Gastrocnemius medialis (tissue), 4 donors: ENCODE data around the gene FARS2.

Experiments used
- POLR2A ChIP-seq, 2 donors: fragments of 450-650 bp; IDR thresholded peaks; one replicate each; pipeline ENCODE4 v1.6.1; 2017; ENCODE audit warnings: antibody characterized with exemption in 2 of 2, mild to moderate bottlenecking in 2 of 2, moderate library complexity in 2 of 2
- TF ChIP-seq, protein P1 (sequence below), 5 experiments: fragments of 450-650 bp in 3 of 5; fragments of 200-600 bp in 2 of 5; sonication (generic) in 2 of 5; IDR thresholded peaks in 4 of 5; conservative IDR thresholded peaks in 1 of 5; 1 replicate in 4 of 5; 2 replicates in 1 of 5; pipeline ENCODE4 v1.5.1; 2016 to 2019; ENCODE audit warnings: antibody characterized with exemption in 5 of 5, mild to moderate bottlenecking in 3 of 5, moderate library complexity in 3 of 5

DNA sequence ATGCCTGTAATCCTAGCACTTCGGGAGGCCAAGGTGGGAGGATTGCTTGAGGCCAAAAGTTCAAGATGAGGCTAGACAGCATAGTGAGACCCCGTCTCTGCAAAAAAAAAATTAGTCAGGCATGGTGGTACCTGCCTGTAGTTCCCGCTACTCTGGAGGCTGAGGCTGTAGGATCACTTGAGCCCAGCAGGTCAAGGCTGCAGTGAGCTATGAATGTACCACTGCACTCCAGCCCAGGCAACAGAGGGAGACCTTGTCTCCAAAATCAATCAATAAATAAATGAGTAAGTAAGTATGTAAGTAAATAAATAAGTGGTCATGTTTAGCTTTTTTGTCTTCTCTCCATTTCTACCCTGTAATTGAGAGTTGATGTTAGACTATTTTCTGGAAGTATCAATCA is 336.8 kb downstream of the FARS2 start:
- TF ChIP-seq, protein P1, sequence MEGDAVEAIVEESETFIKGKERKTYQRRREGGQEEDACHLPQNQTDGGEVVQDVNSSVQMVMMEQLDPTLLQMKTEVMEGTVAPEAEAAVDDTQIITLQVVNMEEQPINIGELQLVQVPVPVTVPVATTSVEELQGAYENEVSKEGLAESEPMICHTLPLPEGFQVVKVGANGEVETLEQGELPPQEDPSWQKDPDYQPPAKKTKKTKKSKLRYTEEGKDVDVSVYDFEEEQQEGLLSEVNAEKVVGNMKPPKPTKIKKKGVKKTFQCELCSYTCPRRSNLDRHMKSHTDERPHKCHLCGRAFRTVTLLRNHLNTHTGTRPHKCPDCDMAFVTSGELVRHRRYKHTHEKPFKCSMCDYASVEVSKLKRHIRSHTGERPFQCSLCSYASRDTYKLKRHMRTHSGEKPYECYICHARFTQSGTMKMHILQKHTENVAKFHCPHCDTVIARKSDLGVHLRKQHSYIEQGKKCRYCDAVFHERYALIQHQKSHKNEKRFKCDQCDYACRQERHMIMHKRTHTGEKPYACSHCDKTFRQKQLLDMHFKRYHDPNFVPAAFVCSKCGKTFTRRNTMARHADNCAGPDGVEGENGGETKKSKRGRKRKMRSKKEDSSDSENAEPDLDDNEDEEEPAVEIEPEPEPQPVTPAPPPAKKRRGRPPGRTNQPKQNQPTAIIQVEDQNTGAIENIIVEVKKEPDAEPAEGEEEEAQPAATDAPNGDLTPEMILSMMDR (IDR thresholded peaks at IDR 0.05 in 4 of 5, conservative IDR thresholded peaks at IDR 0.05 in 1 of 5), result no peak
- TF ChIP-seq POLR2A (IDR thresholded peaks at IDR 0.05), result no peak
